SK-N-SH (cell line): ENCODE data around the gene MAP2K5. TPM values are rescaled to one million over a fixed set of nuclear protein-coding genes. Genes with fewer than 3 reads are reported as not detected.
A peak's percentile ranks its signal among the peaks of the same experiment; 100 is the strongest.

Experiments
- CHD2 ChIP-seq: fragments of 150-350 bp; IDR thresholded peaks from 2 replicates; pipeline ENCODE4 v1.6.1; 2018; ENCODE audit warnings: low read length; ENCODE audit not compliant: partially characterized antibody
- CTCF ChIP-seq: fragments of 200-600 bp; sonication (generic); IDR thresholded peaks from 2 replicates; pipeline ENCODE4 v1.6.1; 2017; ENCODE audit warnings: antibody characterized with exemption, mild to moderate bottlenecking, moderate library complexity
- EP300 ChIP-seq, 2 experiments: IDR thresholded peaks; 2 replicates each; pipeline versions ENCODE4 v1.4.0 to v1.6.1; 2012; ENCODE audit warnings: borderline replicate concordance in 1 of 2, low read depth in 1 of 2, low read length in 1 of 2
- EZH2phosphoT487 ChIP-seq: fragments of 200-600 bp; sonication (generic); IDR thresholded peaks from 2 replicates; pipeline ENCODE4 v1.6.1; 2017; ENCODE audit warnings: low read depth, mixed run types, mild to moderate bottlenecking, antibody characterized with exemption, moderate library complexity, borderline replicate concordance
- FOSL2 ChIP-seq: IDR thresholded peaks from 2 replicates; pipeline ENCODE4 v1.4.0; 2012; ENCODE audit warnings: low read depth, mild to moderate bottlenecking, moderate library complexity, borderline replicate concordance
- FOXJ3 ChIP-seq: sonication (generic); formaldehyde crosslinking; IDR thresholded peaks from 2 replicates; pipeline ENCODE4 v1.5.1; 2020; ENCODE audit warnings: mild to moderate bottlenecking, missing genetic modification reagents
- GABPA ChIP-seq: IDR thresholded peaks from 2 replicates; pipeline ENCODE4 v1.4.0; 2012; ENCODE audit warnings: low read depth, mild to moderate bottlenecking
- GATA2 ChIP-seq: sonication (generic); formaldehyde crosslinking; IDR thresholded peaks from 2 replicates; pipeline ENCODE4 v1.5.0; 2020; ENCODE audit warnings: mild to moderate bottlenecking, missing genetic modification reagents
- JUND ChIP-seq: IDR thresholded peaks from 2 replicates; pipeline ENCODE4 v1.4.0; 2012
- MAX ChIP-seq: IDR thresholded peaks from 2 replicates; pipeline ENCODE4 v1.4.0; 2012; ENCODE audit warnings: low read depth
- MEF2A ChIP-seq: IDR thresholded peaks from 2 replicates; pipeline ENCODE4 v1.4.0; 2012; ENCODE audit warnings: low read depth, borderline replicate concordance
- NRF1 ChIP-seq: IDR thresholded peaks from 2 replicates; pipeline ENCODE4 v1.6.1; 2012; ENCODE audit warnings: low read depth, mild to moderate bottlenecking, low read length
- PBX3 ChIP-seq: IDR thresholded peaks from 2 replicates; pipeline ENCODE4; 2012
- POLR2AphosphoS5 ChIP-seq: IDR thresholded peaks from 2 replicates; pipeline ENCODE4 v1.6.1; 2012; ENCODE audit warnings: low read depth, low read length
- RAD21 ChIP-seq: IDR thresholded peaks from 2 replicates; pipeline ENCODE4 v1.6.1; 2012; ENCODE audit warnings: mild to moderate bottlenecking, low read length
- RXRA ChIP-seq: IDR thresholded peaks from 2 replicates; pipeline ENCODE4 v1.4.0; 2012; ENCODE audit warnings: low read depth, mild to moderate bottlenecking, borderline replicate concordance
- SIN3A ChIP-seq: IDR thresholded peaks from 2 replicates; pipeline ENCODE4 v1.6.1; 2012; ENCODE audit warnings: low read depth, mild to moderate bottlenecking, low read length, moderate library complexity, borderline replicate concordance
- SMC3 ChIP-seq: IDR thresholded peaks from 2 replicates; pipeline ENCODE4 v1.6.1; 2012; ENCODE audit warnings: low read depth, low read length, improper control_type of control experiment
- ZBTB33 ChIP-seq: IDR thresholded peaks from 2 replicates; pipeline ENCODE4 v1.4.0; 2012; ENCODE audit warnings: low read depth, borderline replicate concordance
- polyA plus RNA-seq, 3 experiments: library from polyadenylated mRNA; depleted of rRNA; stranded (reverse); fragments of >200 nt; gene quantifications; 2 replicates each; pipeline ENCODE4 v1.2.3, GENCODE V29; 2012

Gene MAP2K5
- polyA plus RNA-seq, 1 of the 3 experiments (the other 2 are of a cell fraction) = 6.2 TPM

- no peak for TF ChIP-seq CTCF
- no peak for TF ChIP-seq SIN3A
- no peak for TF ChIP-seq SMC3
- TF ChIP-seq NRF1 = no peak
- no peak for TF ChIP-seq MAX
- peak; percentile 72 for TF ChIP-seq PBX3
- no peak for TF ChIP-seq GABPA
- TF ChIP-seq EP300 (IDR thresholded peaks at IDR 0.05; ENCODE audit: borderline replicate concordance in 1 of 2, low read depth in 1 of 2, low read length in 1 of 2) = peak in 1 of 2 experiments; percentile 43; a peak in 1 of 4 replicates
- TF ChIP-seq ZBTB33 = 0 out of 2 replicates have a peak, but pooled peaks have one; percentile 17
- peak; percentile 83 for TF ChIP-seq JUND
- TF ChIP-seq GATA2 (CRISPR knock-in tag) = no peak
- TF ChIP-seq EZH2phosphoT487 = no peak
- TF ChIP-seq CHD2 = no peak
- peak; percentile 28; the same call in 1 of the 2 replicates for TF ChIP-seq POLR2AphosphoS5
- TF ChIP-seq RAD21 = no peak
- peak; percentile 22; the same call in 1 of the 2 replicates for TF ChIP-seq RXRA
- TF ChIP-seq FOXJ3 = no peak
- TF ChIP-seq FOSL2 = peak; percentile 85
- peak; percentile 57; the same call in 1 of the 2 replicates for TF ChIP-seq MEF2A
Measured at GRCh38 chr15:67531379-67531914, 11.1 kb upstream of the MAP2K5 start (continued).
